Adrenal gland (tissue), 5 donors: ENCODE data around the gene ARVCF.
"Not testable (repeated sequence)": the region's sequence is repeated elsewhere in the genome, so short reads cannot be mapped to it uniquely, and the experiment has no call there.

ENCODE experiments used
- CTCF ChIP-seq, 6 experiments: fragments of 450-650 bp in 4 of 6; fragments of 200-600 bp in 2 of 6; sonication (generic) in 1 of 6; IDR thresholded peaks; 1 replicate in 5 of 6; 2 replicates in 1 of 6; pipeline versions ENCODE4 v1.5.1 to v1.8.0; 2016 to 2021; ENCODE audit warnings: antibody characterized with exemption in 6 of 6, mild to moderate bottlenecking in 2 of 6, moderate library complexity in 1 of 6
- POLR2A ChIP-seq, 2 donors: fragments of 450-650 bp; IDR thresholded peaks; one replicate each; pipeline ENCODE4 v1.6.1; 2017; ENCODE audit warnings: antibody characterized with exemption in 2 of 2, mild to moderate bottlenecking in 2 of 2, moderate library complexity in 1 of 2
- donor health status: DM: no; HTN: no; CAD: no.

GRCh38 chr22:19926028-19926427 is 90.6 kb downstream of the ARVCF start:
- not testable (repeated sequence) for TF ChIP-seq CTCF, POLR2A (IDR thresholded peaks at IDR 0.05)
